H9 (cell line): ENCODE data around the gene GAREM1. TPM values are rescaled to one million over a fixed set of nuclear protein-coding genes. Genes with fewer than 3 reads are reported as not detected.

Experiments
- DNase-seq: peaks from one replicate; pipeline ENCODE4 v3.0.0-alpha.2; 2017
- H2AFZ ChIP-seq: one replicate; pipeline ENCODE4 v1.6.1; 2013; ENCODE audit warnings: mild to moderate bottlenecking, low read length, control low read depth, moderate library complexity
- H2AK5ac ChIP-seq: 2 replicates; pipeline ENCODE4 v1.6.1; 2013; ENCODE audit warnings: low read length, control low read depth, mixed read lengths; ENCODE audit not compliant: insufficient read length
- H2BK120ac ChIP-seq: one replicate; pipeline ENCODE4 v1.6.1; 2013; ENCODE audit warnings: low read depth, mild to moderate bottlenecking, low read length, control low read depth, inconsistent platforms; ENCODE audit not compliant: poor library complexity, severe bottlenecking
- H2BK12ac ChIP-seq: 2 replicates; pipeline ENCODE4 v1.6.1; 2013; ENCODE audit warnings: low read length, control low read depth, mixed read lengths, low read depth; ENCODE audit not compliant: insufficient read length
- H2BK15ac ChIP-seq: 2 replicates; pipeline ENCODE4 v1.6.1; 2013; ENCODE audit warnings: low read depth, low read length, control low read depth
- H2BK20ac ChIP-seq: one replicate; pipeline ENCODE4 v1.6.1; 2013; ENCODE audit warnings: low read depth, mild to moderate bottlenecking, low read length, control low read depth, inconsistent platforms; ENCODE audit not compliant: poor library complexity, severe bottlenecking
- H2BK5ac ChIP-seq: 2 replicates; pipeline ENCODE4 v1.6.1; 2013; ENCODE audit warnings: low read length, control low read depth, mixed read lengths; ENCODE audit not compliant: insufficient read length
- H3K14ac ChIP-seq: 2 replicates; pipeline ENCODE4 v1.6.1; 2013; ENCODE audit warnings: low read length, control low read depth; ENCODE audit not compliant: insufficient read depth
- H3K18ac ChIP-seq: 2 replicates; pipeline ENCODE4 v1.6.1; 2013; ENCODE audit warnings: low read depth, mild to moderate bottlenecking, mixed read lengths, low read length, control low read depth; ENCODE audit not compliant: insufficient read length
- H3K23ac ChIP-seq: 2 replicates; pipeline ENCODE4 v1.6.1; 2013; ENCODE audit warnings: low read length, control low read depth, mixed read lengths, low read depth; ENCODE audit not compliant: insufficient read length
- H3K23me2 ChIP-seq: 2 replicates; pipeline ENCODE4 v1.6.1; 2013; ENCODE audit warnings: low read depth, mild to moderate bottlenecking, mixed read lengths, low read length, control low read depth; ENCODE audit not compliant: insufficient read length, poor library complexity, severe bottlenecking
- H3K27ac ChIP-seq: 2 replicates; pipeline ENCODE4 v1.5.1; 2013; ENCODE audit warnings: low read length, control low read depth, mixed read lengths, low read depth; ENCODE audit not compliant: insufficient read length
- H3K27me3 ChIP-seq: 2 replicates; pipeline ENCODE4 v1.6.1; 2013; ENCODE audit warnings: low read length, control low read depth, inconsistent platforms; ENCODE audit not compliant: insufficient read depth
- H3K4ac ChIP-seq: 2 replicates; pipeline ENCODE4 v1.6.1; 2013; ENCODE audit warnings: low read depth, mild to moderate bottlenecking, control low read depth, inconsistent platforms, low read length, moderate library complexity
- H3K4me1 ChIP-seq: 2 replicates; pipeline ENCODE4 v1.6.1; 2013; ENCODE audit warnings: low read length, control low read depth, inconsistent platforms; ENCODE audit not compliant: insufficient read depth
- H3K4me2 ChIP-seq: 2 replicates; pipeline ENCODE4 v1.6.1; 2013; ENCODE audit warnings: low read length, control low read depth, mixed read lengths; ENCODE audit not compliant: insufficient read length, insufficient read depth
- H3K56ac ChIP-seq: 2 replicates; pipeline ENCODE4 v1.6.1; 2013; ENCODE audit warnings: low read depth, mild to moderate bottlenecking, mixed read lengths, low read length, control low read depth; ENCODE audit not compliant: insufficient read length
- H3K79me1 ChIP-seq: 2 replicates; pipeline ENCODE4 v1.6.1; 2013; ENCODE audit warnings: low read depth, mild to moderate bottlenecking, moderate library complexity, low read length, control low read depth, inconsistent platforms; ENCODE audit not compliant: insufficient read depth, poor library complexity, severe bottlenecking
- H3K79me2 ChIP-seq: 2 replicates; pipeline ENCODE4 v1.6.1; 2013; ENCODE audit warnings: low read length, control low read depth, inconsistent platforms; ENCODE audit not compliant: insufficient read depth
- H3K9ac ChIP-seq: 2 replicates; pipeline ENCODE4 v1.6.1; 2013; ENCODE audit warnings: low read length, control low read depth, mixed read lengths; ENCODE audit not compliant: insufficient read length; ENCODE audit errors: extremely low read depth
- H3K9me3 ChIP-seq: one replicate; pipeline ENCODE4 v1.6.1; 2013; ENCODE audit warnings: low read depth, low read length, inconsistent platforms; ENCODE audit not compliant: control insufficient read depth
- H3T11ph ChIP-seq: one replicate; pipeline ENCODE4 v1.6.1; 2013; ENCODE audit warnings: mild to moderate bottlenecking, low read length, control low read depth, inconsistent platforms
- H4K20me1 ChIP-seq: one replicate; pipeline ENCODE4 v1.6.1; 2013; ENCODE audit not compliant: control insufficient read depth, insufficient read length, insufficient read depth
- H4K5ac ChIP-seq: 2 replicates; pipeline ENCODE4 v1.6.1; 2013; ENCODE audit warnings: low read depth, mild to moderate bottlenecking, mixed read lengths, low read length, control low read depth; ENCODE audit not compliant: insufficient read length
- H4K8ac ChIP-seq: replicated peaks from 2 replicates; pipeline ENCODE4 v1.6.1; 2013; ENCODE audit warnings: low read length, control low read depth, mixed read lengths, low read depth; ENCODE audit not compliant: insufficient read length
- H4K91ac ChIP-seq: 2 replicates; pipeline ENCODE4 v1.6.1; 2013; ENCODE audit warnings: low read depth, mild to moderate bottlenecking, moderate library complexity, mixed read lengths, low read length, control low read depth; ENCODE audit not compliant: insufficient read length
- H3K27ac Mint-ChIP-seq, 3 experiments: 2 replicates in 2 of 3; 3 replicates in 1 of 3; pipeline ENCODE4 v1.8.0; 2020 to 2021; ENCODE audit warnings: mixed read lengths in 3 of 3, mild to moderate bottlenecking in 1 of 3, moderate library complexity in 1 of 3
- H3K27me3 Mint-ChIP-seq: 2 replicates; pipeline ENCODE4 v1.8.0; 2021; ENCODE audit warnings: low read depth, mild to moderate bottlenecking, moderate library complexity, mixed read lengths
- H3K36me3 Mint-ChIP-seq, 3 experiments: 2 replicates in 2 of 3; 3 replicates in 1 of 3; pipeline ENCODE4 v1.8.0; 2020 to 2021; ENCODE audit warnings: low read depth in 3 of 3, mixed read lengths in 3 of 3; ENCODE audit not compliant: insufficient read depth in 1 of 3
- H3K4me1 Mint-ChIP-seq, 2 experiments: 2 replicates each; pipeline ENCODE4 v1.8.0; 2020; ENCODE audit warnings: mixed read lengths in 2 of 2
- H3K4me3 Mint-ChIP-seq, 2 experiments: 2 replicates in 1 of 2; 3 replicates in 1 of 2; pipeline ENCODE4 v1.8.0; 2020 to 2021; ENCODE audit warnings: mild to moderate bottlenecking in 2 of 2, mixed read lengths in 2 of 2, moderate library complexity in 1 of 2
- H3K9me3 Mint-ChIP-seq, 2 experiments: 2 replicates in 1 of 2; 3 replicates in 1 of 2; pipeline ENCODE4 v1.8.0; 2020; ENCODE audit warnings: mild to moderate bottlenecking in 2 of 2, mixed read lengths in 2 of 2, moderate library complexity in 1 of 2
- CTCF ChIP-seq: fragments of 200-600 bp; sonication (generic); conservative IDR thresholded peaks from 3 replicates; pipeline ENCODE4 v1.8.0; 2021; ENCODE audit warnings: antibody characterized with exemption, mild to moderate bottlenecking
- WGBS: extraction: QIAGEN DNeasy Blood & Tissue Kit; methylation state at CpG from one replicate; pipeline ENCODE4 v1.1.7; 2013; ENCODE audit warnings: missing lambda C conversion rate, low lambda C conversion rate, mixed read lengths; ENCODE audit not compliant: insufficient read length; ENCODE audit errors: extremely low coverage; 5-methylcytosine and 5-hydroxymethylcytosine counted together
- total RNA-seq: library from RNA; stranded (reverse); gene quantifications from 2 replicates; pipeline ENCODE4 v1.2.1, GENCODE V29; 2021

Gene GAREM1
- total RNA-seq, 1 experiment from 2014 or later, result 4.4 TPM

- H3K27ac ChIP-seq, result no peak overlapping the region
- H3K23me2 ChIP-seq, result no peaks in the 10 kb centered on the region
- no peak for DNase-seq
- H2BK20ac ChIP-seq, result no peak overlapping the region
- H3K14ac ChIP-seq, result no peak overlapping the region
- H2BK5ac ChIP-seq, result no peak overlapping the region
- H3K27me3 ChIP-seq, result no peaks in the 10 kb centered on the region
- H3K9ac ChIP-seq, result no peak overlapping the region
- no peak overlapping the region for H4K91ac ChIP-seq
- H3T11ph ChIP-seq, result no peak overlapping the region
- H2BK15ac ChIP-seq, result no peak overlapping the region
- no peak overlapping the region for H4K8ac ChIP-seq
- H4K5ac ChIP-seq, result no peak overlapping the region
- H3K79me1 ChIP-seq, result no peaks in the 10 kb centered on the region
- H4K20me1 ChIP-seq, result no peaks in the 10 kb centered on the region
- H3K4me1 ChIP-seq, result no peaks in the 10 kb centered on the region
- H2BK12ac ChIP-seq, result no peak overlapping the region
- WGBS, result no CpG with 5 or more reads among the region's 1 CpG
- no peaks in the 10 kb centered on the region for H3K9me3 ChIP-seq
- Mint-ChIP-seq H3K4me1 (no peaks in the 10 kb centered on the region), H3K27ac (peak overlapping the region in 1 of 3 experiments; percentile 24; a peak in 1 of 7 replicates), H3K27me3 (no peaks in the 10 kb centered on the region), H3K4me3 (no peak overlapping the region), H3K9me3 (no peaks in the 10 kb centered on the region), H3K36me3 (no peaks in the 10 kb centered on the region; a peak in 1 of 7 replicates)
- H3K23ac ChIP-seq, result no peak overlapping the region
- H3K56ac ChIP-seq, result no peak overlapping the region
- no peak overlapping the region for H3K4ac ChIP-seq
- H2BK120ac ChIP-seq, result no peak overlapping the region
- no peak overlapping the region for H2AFZ ChIP-seq
- TF ChIP-seq CTCF, result no peak
- H2AK5ac ChIP-seq, result no peak overlapping the region
- no peaks in the 10 kb centered on the region for H3K79me2 ChIP-seq
- no peak overlapping the region for H3K4me2 ChIP-seq
- no peak overlapping the region for H3K18ac ChIP-seq
Observed at GRCh38 chr18:32507093-32507492, 36.4 kb upstream of the GAREM1 start.
